HG03175 (cell line): Measurements from ENCODE around the gene DGCR2.
"Not testable (repeated sequence)": the region's sequence is repeated elsewhere in the genome, so short reads cannot be mapped to it uniquely, and the experiment has no call there.

ENCODE experiments used
- ATAC-seq: cut with Tn5 transposase; IDR thresholded peaks from one replicate; pipeline ENCODE4 v1.9.1; 2021; ENCODE audit warnings: mild to moderate bottlenecking, moderate library complexity; ENCODE audit not compliant: unreplicated experiment

Gene DGCR2

GRCh38 chr22:19084586-19084985 lies 37.6 kb downstream of the DGCR2 start:
- not testable (repeated sequence) for ATAC-seq

- not testable (repeated sequence) for ATAC-seq
Measured at GRCh38 chr22:19084126-19084525, 38.1 kb downstream of the DGCR2 start.

- no peak for ATAC-seq
Measured at GRCh38 chr22:19082793-19083192, 39.4 kb downstream of the DGCR2 start.

- no peak for ATAC-seq
Measured at GRCh38 chr22:19082101-19082500, 40.1 kb downstream of the DGCR2 start.

GRCh38 chr22:19081351-19081750 lies 40.9 kb downstream of the DGCR2 start:
- ATAC-seq = no peak

- ATAC-seq = no peak
Measured at GRCh38 chr22:19080853-19081252, 41.4 kb downstream of the DGCR2 start.

- ATAC-seq = no peak
Measured at GRCh38 chr22:19079691-19080090, 42.5 kb downstream of the DGCR2 start.

- ATAC-seq = no peak
Measured at GRCh38 chr22:19075404-19075803, 46.8 kb downstream of the DGCR2 start.

GRCh38 chr22:19072853-19073252 lies 49.4 kb downstream of the DGCR2 start:
- not testable (repeated sequence) for ATAC-seq

GRCh38 chr22:19070397-19071169 lies 51.6 kb downstream of the DGCR2 start:
- no peak for ATAC-seq

GRCh38 chr22:19069451-19069850 lies 52.8 kb downstream of the DGCR2 start:
- ATAC-seq = no peak

GRCh38 chr22:19068784-19069271 lies 53.4 kb downstream of the DGCR2 start:
- ATAC-seq = no peak

- no peak for ATAC-seq
Measured at GRCh38 chr22:19067696-19068348, 54.4 kb downstream of the DGCR2 start.

GRCh38 chr22:19066531-19067271 lies 55.5 kb downstream of the DGCR2 start:
- ATAC-seq = no peak

GRCh38 chr22:19065929-19066328 lies 56.3 kb downstream of the DGCR2 start:
- no peak for ATAC-seq

- ATAC-seq = no peak
Measured at GRCh38 chr22:19065298-19065859, 56.8 kb downstream of the DGCR2 start.

- ATAC-seq = no peak
Measured at GRCh38 chr22:19064354-19065054, 57.7 kb downstream of the DGCR2 start.

GRCh38 chr22:19063581-19064353 lies 58.4 kb downstream of the DGCR2 start:
- ATAC-seq = no peak

GRCh38 chr22:19062943-19063308 lies 59.3 kb downstream of the DGCR2 start:
- ATAC-seq = no peak
